K562 (cell line): ENCODE measurements around the gene SCARF2. TPM values are rescaled to one million over a fixed set of nuclear protein-coding genes. Genes with fewer than 3 reads are reported as not detected.

Experiments
- ADNP ChIP-seq: fragments of 200-800 bp; sonication (Bioruptor generic); IDR thresholded peaks from 2 replicates; pipeline ENCODE4 v1.6.1; 2016; ENCODE audit warnings: missing genetic modification characterization, missing compliant biosample characterization
- GABPA ChIP-seq: fragments of 200-800 bp; sonication (Bioruptor generic); conservative IDR thresholded peaks from 2 replicates; pipeline ENCODE4 v1.6.1; 2016; ENCODE audit warnings: low read depth, missing genetic modification characterization, missing compliant biosample characterization
- GABPB1 ChIP-seq: sonication (generic); formaldehyde crosslinking; IDR thresholded peaks from 2 replicates; pipeline ENCODE4 v1.8.0; 2022; ENCODE audit warnings: mild to moderate bottlenecking, missing genetic modification reagents
- HDAC8 ChIP-seq: fragments of 450-650 bp; IDR thresholded peaks from 2 replicates; pipeline ENCODE4 v1.6.1; 2016; ENCODE audit warnings: mild to moderate bottlenecking, missing genetic modification characterization, moderate library complexity, missing compliant biosample characterization
- REST ChIP-seq, 2 experiments: fragments of 450-650 bp; formaldehyde crosslinking in 1 of 2; IDR thresholded peaks; 2 replicates each; pipeline versions ENCODE4 v1.4.0 to v1.6.1; 2014 to 2020; ENCODE audit warnings: mild to moderate bottlenecking in 2 of 2, borderline replicate concordance in 1 of 2, low read depth in 1 of 2
- SMAD4 ChIP-seq: fragments of 250-450 bp; sonication (Bioruptor Pico); conservative IDR thresholded peaks from 2 replicates; pipeline ENCODE4 v1.8.0; 2021; ENCODE audit warnings: inconsistent platforms, mild to moderate bottlenecking, moderate library complexity
- THAP7 ChIP-seq: fragments of 250-450 bp; sonication (Bioruptor Pico); IDR thresholded peaks from 2 replicates; pipeline ENCODE4 v1.5.0; 2021
- YBX1 ChIP-seq: fragments of 450-650 bp; IDR thresholded peaks from 2 replicates; pipeline ENCODE4 v1.7.1; 2016; ENCODE audit warnings: mild to moderate bottlenecking
- ZBED1 ChIP-seq: IDR thresholded peaks from 2 replicates; pipeline ENCODE4 v1.6.1; 2014
- ZBTB11 ChIP-seq, 3 experiments: fragments of 200-800 bp in 1 of 3; fragments of 250-450 bp in 1 of 3; fragments of 450-650 bp in 1 of 3; sonication (Bioruptor Pico) in 1 of 3; sonication (Bioruptor generic) in 1 of 3; formaldehyde crosslinking in 1 of 3; IDR thresholded peaks; 2 replicates each; pipeline versions ENCODE4 v1.6.1 to v1.8.0; 2016 to 2022; ENCODE audit warnings: mild to moderate bottlenecking in 2 of 3, missing genetic modification characterization in 2 of 3, missing compliant biosample characterization in 1 of 3, moderate library complexity in 1 of 3
- polyA plus RNA-seq, 8 experiments: library from polyadenylated mRNA; depleted of rRNA in 4 of 8; stranded (reverse) in 5 of 8; unstranded in 3 of 8; fragments of >200 nt; fragmentation: Nextera tagmentation in 2 of 8; fragmentation: Illumina TruSeq in 1 of 8; extraction: Ambion mirVana in 2 of 8; extraction: Trizol in 1 of 8; gene quantifications; 2 replicates each; pipeline versions ENCODE4 v1.2.1 to v1.2.3, GENCODE V29; 2011 to 2014; ENCODE audit warnings: inconsistent platforms in 1 of 8, missing spikeins in 1 of 8
- total RNA-seq, 7 experiments: library from RNA; depleted of rRNA in 6 of 7; stranded (reverse); fragments of >200 nt in 6 of 7; fragmentation: Illumina TruSeq in 2 of 7; extraction: Trizol in 2 of 7; gene quantifications; 2 replicates each; pipeline versions ENCODE4 v1.2.1 to v1.2.3, GENCODE V29; 2011 to 2021; ENCODE audit warnings: low replicate concordance in 1 of 7

The SCARF2 gene
- total and polyA plus RNA-seq, 9 of the 15 experiments (the other 6 are each of a cell fraction or from before 2014, with no cell fraction given): 0.06 to 0.32 (median 0.21) TPM; not detected in 5

- peak; percentile 58 for TF ChIP-seq SMAD4
- TF ChIP-seq ZBTB11 (CRISPR knock-in tag; IDR thresholded peaks at IDR 0.05): peak in 2 of 3 experiments; percentile 30 to 59; a peak in 2 of 6 replicates
- TF ChIP-seq ADNP (tag): no peak
- no peak for TF ChIP-seq ZBED1
- TF ChIP-seq YBX1: no peak
- TF ChIP-seq HDAC8: no peak
- peak; percentile 99 for TF ChIP-seq REST (IDR thresholded peaks at IDR 0.05; ENCODE audit: borderline replicate concordance)
- TF ChIP-seq REST (CRISPR knock-in tag; IDR thresholded peaks at IDR 0.05; ENCODE audit: low read depth): peak; percentile 20; the same call in 1 of the 2 replicates
- TF ChIP-seq GABPB1 (CRISPR knock-in tag): no peak
- TF ChIP-seq THAP7 (CRISPR knock-in tag): no peak
- TF ChIP-seq GABPA (tag): no peak
Observed at GRCh38 chr22:20412474-20413216, 25.0 kb downstream of the SCARF2 start (continued).
